Esophagus (tissue), 2 donors: ENCODE data around the gene RAB4A. TPM values are rescaled to one million over a fixed set of nuclear protein-coding genes. Genes with fewer than 3 reads are reported as not detected.

ENCODE experiments used
- H3K27ac ChIP-seq, 2 donors: one replicate each; pipeline ENCODE4 v1.5.1; 2013; ENCODE audit warnings: low read depth in 2 of 2, mild to moderate bottlenecking in 2 of 2, inconsistent platforms in 1 of 2, low read length in 1 of 2, moderate library complexity in 1 of 2
- H3K27me3 ChIP-seq, 2 donors: one replicate each; pipeline ENCODE4 v1.6.1; 2013; ENCODE audit warnings: low read length in 2 of 2, control low read depth in 1 of 2, mild to moderate bottlenecking in 1 of 2; ENCODE audit not compliant: insufficient read depth in 2 of 2, control insufficient read depth in 1 of 2
- H3K36me3 ChIP-seq, 2 donors: one replicate each; pipeline ENCODE4 v1.6.1; 2013; ENCODE audit warnings: low read length in 1 of 2; ENCODE audit not compliant: control insufficient read depth in 2 of 2, insufficient read depth in 2 of 2
- H3K4me1 ChIP-seq, 2 donors: one replicate each; pipeline ENCODE4 v1.6.1; 2013; ENCODE audit warnings: low read length in 1 of 2; ENCODE audit not compliant: control insufficient read depth in 2 of 2, insufficient read depth in 2 of 2
- H3K4me3 ChIP-seq, 2 donors: one replicate each; pipeline ENCODE4 v1.5.1; 2013; ENCODE audit warnings: low read length in 2 of 2, mild to moderate bottlenecking in 2 of 2, low read depth in 1 of 2, moderate library complexity in 1 of 2
- H3K9me3 ChIP-seq, 2 donors: one replicate each; pipeline ENCODE4 v1.6.1; 2013; ENCODE audit warnings: mild to moderate bottlenecking in 2 of 2, low read depth in 1 of 2, low read length in 1 of 2, moderate library complexity in 1 of 2; ENCODE audit not compliant: control insufficient read depth in 2 of 2, insufficient read depth in 1 of 2
- WGBS, 2 donors: extraction: QIAGEN DNeasy Blood & Tissue Kit; methylation state at CpG; one replicate each; pipeline ENCODE4 v1.1.7; 2013; 5-methylcytosine and 5-hydroxymethylcytosine counted together
- polyA plus RNA-seq, 2 donors: library from polyadenylated mRNA; stranded (reverse); fragments of 200-250 nt; gene quantifications; one replicate each; pipeline ENCODE4 v1.2.3, GENCODE V29; 2013
- donor health status: healthy with polysubstance abuse.
- donor health status: Bipolar disorder and iron deficiency.

Gene RAB4A
- polyA plus RNA-seq, 2 donors: 15.0 to 36.6 TPM

DNA sequence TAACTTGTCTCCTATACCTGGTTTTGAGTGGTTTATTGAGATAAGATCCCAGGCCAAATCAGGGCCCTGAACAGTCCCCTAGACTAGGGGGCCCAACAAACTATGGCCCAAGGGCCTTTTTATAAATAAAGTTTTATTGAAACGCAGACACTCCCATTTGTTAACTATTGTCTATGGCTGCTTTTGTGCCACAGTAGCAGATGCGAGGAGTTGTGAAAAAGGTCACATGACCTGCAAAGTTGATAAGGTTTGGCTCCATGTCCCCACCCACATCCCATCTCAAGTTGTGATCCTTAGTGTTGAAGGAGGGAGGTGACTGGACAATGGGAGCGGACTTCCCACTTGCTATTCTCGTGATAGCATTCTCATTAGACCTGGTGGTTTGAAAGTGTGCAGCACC lies 29.5 kb upstream of the RAB4A start:
- Histone ChIP-seq H3K9me3 (no peaks in the 10 kb centered on the region), H3K27ac (no peak overlapping the region), H3K4me1 (peaks cover 0 to 4% of the 10 kb centered on the region in 2 donors), H3K36me3 (no peaks in the 10 kb centered on the region), H3K4me3 (no peak overlapping the region), H3K27me3 (no peaks in the 10 kb centered on the region)
- 90 to 96% methylated on average over 4 of the region's 4 CpGs for WGBS, 2 donors

DNA sequence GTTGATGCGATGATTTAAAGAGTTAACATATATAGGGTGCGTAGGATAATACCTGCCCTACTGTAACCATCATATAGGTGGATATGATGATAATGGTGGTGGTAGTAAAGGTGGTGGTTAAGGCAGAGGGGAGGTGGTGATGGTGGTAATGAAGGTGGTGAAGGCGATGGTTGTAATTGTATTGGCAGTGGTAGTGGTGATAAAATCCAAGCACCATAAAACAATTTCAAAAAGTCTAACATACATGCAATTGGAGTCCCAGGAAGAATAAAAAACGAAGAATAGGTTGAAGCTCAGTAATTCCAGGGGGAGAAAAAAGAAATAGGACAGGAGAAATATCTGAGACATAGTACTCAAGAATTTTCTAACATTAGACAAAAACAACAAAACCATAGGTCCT lies 27.3 kb upstream of the RAB4A start:
- Histone ChIP-seq H3K4me3 (no peak overlapping the region), H3K27me3 (no peaks in the 10 kb centered on the region), H3K36me3 (no peaks in the 10 kb centered on the region), H3K4me1 (peaks cover 0 to 4% of the 10 kb centered on the region in 2 donors), H3K27ac (no peak overlapping the region), H3K9me3 (no peaks in the 10 kb centered on the region)
- WGBS, 2 donors: 91 to 92% methylated on average over 4 of the region's 4 CpGs

DNA sequence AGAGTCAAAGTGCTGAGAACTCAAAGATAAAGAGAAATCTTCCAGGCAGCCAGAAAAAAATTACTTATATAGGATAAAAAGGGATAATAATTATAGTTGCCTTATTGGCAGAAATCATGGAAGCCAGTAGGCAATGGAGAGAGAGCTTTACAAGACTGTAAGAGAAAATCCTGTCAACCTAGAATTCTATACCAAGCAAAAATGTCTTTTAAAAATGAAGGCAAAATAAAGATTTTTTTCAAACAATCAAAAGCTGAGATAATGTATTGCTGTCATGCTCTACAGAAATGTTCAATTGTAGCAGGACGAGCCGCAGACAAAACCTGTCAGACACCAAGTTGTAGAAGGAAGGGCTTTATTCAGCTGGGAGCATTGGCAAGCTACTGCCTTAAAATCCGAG lies 26.8 kb upstream of the RAB4A start:
- Histone ChIP-seq H3K9me3 (no peaks in the 10 kb centered on the region), H3K27ac (no peak overlapping the region), H3K36me3 (no peaks in the 10 kb centered on the region), H3K4me1 (peaks cover 0 to 2% of the 10 kb centered on the region in 2 donors), H3K4me3 (no peak overlapping the region), H3K27me3 (no peaks in the 10 kb centered on the region)
- 88 to 97% methylated on average over 3 of the region's 3 CpGs for WGBS, 2 donors

DNA sequence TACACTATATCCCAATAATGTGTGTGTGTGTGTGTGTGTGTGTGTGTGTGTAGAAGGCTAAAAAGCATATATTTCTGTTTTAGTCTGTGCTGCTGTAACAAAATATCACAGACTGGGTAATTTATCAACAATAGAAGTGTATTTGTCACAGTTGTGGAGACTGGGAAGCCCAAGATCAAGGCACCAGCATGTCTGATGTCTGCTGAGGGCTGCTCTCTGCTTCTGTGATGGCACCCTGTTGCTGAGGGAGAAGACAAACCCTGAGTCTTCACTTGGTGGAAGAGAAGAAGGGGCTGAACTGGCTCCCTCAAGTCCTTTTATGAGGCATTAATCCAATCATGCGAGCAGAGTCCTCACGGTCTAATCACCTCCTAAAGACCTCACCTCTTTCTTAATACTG lies 23.0 kb upstream of the RAB4A start:
- H3K4me3 ChIP-seq: no peak overlapping the region
- no peaks in the 10 kb centered on the region for H3K9me3 ChIP-seq
- 94 to 97% methylated on average over 2 of the region's 2 CpGs for WGBS, 2 donors
- no peak overlapping the region for H3K27ac ChIP-seq
- H3K36me3 ChIP-seq: no peaks in the 10 kb centered on the region
- no peaks in the 10 kb centered on the region for H3K27me3 ChIP-seq
- peaks cover 0 to under 1% of the 10 kb centered on the region in 2 donors for H3K4me1 ChIP-seq

DNA sequence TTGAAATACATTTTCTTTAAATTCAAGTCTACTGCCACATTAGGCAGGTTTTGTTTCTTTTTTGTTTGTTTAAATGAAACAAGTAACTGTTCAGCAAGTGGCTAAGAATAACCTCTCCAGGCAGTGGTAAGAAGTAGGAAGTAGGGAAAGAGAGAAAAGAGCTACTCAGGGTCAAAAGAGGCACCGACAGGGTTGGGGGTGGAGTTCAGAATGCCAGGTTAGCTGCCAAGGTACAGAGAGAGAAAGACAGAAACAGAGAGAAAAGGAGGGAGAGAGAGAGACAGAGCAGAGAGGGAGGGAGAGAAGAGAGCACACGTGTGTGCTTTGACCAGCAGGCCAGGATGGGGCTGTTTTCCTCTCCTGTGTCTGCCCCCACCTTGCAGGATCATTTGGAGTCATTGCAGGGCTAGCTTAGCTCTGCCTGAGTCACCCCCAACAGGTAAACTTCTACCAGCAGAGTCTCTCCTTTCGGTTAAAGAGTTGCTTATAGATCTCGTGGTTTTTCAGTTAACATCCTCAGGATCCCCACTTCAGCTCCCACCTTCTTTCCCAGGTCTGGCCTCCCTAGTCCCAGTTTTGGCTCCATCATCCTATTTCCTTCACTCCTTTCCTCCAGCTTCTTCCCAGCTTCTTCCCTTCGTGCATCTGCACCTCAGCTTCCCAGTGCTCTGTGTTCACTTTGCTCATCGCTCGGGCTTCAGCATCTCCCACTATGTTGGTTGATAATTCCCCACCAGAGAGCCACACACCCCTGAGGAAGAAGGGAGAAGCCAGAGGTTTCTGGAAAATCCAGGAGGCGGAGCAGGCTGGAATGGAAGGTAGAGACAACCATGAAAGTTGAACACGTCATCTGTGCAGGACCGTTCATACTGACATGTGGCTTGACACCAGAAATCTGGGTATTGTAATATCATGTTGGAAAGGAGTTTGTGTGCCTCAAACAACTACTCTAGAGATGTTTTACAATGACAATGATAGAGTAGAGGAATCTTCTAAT lies 21.8 kb upstream of the RAB4A start:
- H3K27ac ChIP-seq: no peak overlapping the region
- H3K9me3 ChIP-seq: no peaks in the 10 kb centered on the region
- peaks cover 0 to 5% of the 10 kb centered on the region in 2 donors for H3K4me1 ChIP-seq
- WGBS, 2 donors: 63 to 66% methylated on average over 10 of the region's 10 CpGs
- no peaks in the 10 kb centered on the region for H3K36me3 ChIP-seq
- no peaks in the 10 kb centered on the region for H3K27me3 ChIP-seq
- H3K4me3 ChIP-seq: no peak overlapping the region

DNA sequence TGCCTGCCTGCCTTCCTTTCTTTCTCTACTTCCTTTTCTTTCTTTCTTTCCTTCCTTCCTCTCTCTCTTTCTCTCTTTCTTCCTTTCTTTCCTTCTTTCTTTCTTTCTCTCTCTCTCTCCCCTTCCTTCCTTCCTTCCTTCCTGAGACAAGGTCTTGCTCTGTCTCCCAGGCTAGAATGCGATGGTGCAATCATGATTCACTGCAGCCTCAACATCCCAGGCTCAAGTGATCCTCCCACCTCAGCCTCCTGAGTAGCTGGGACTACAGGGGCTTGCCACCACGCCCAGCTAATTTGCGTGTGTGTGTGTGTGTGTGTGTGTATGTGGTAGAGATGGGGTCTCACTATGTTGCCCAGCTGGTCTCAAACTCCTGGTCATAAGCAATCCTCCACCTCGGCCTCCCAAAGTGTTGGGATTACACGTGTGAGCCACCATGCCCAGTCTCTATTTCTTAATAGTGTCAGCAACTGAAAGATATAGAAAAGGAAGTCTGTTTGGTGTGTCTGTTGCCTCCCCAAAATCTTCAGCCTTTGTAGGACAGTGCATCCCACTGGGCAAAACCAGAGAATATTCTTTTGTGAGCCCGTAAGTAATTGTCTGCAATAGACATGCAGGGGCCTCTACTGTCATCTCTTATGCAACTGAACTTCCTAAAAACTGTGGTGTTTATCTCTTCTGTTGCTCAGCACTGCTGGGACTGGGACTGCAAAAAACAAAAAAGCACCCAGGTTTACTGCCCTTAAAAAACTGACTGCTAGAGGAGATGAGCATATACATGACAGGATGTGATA lies 20.9 kb upstream of the RAB4A start:
- H3K27me3 ChIP-seq: no peaks in the 10 kb centered on the region
- no peaks in the 10 kb centered on the region for H3K36me3 ChIP-seq
- peaks cover 0 to 5% of the 10 kb centered on the region in 2 donors for H3K4me1 ChIP-seq
- 84 to 85% methylated on average over 6 of the region's 6 CpGs for WGBS, 2 donors
- H3K4me3 ChIP-seq: no peak overlapping the region
- H3K27ac ChIP-seq: no peak overlapping the region
- H3K9me3 ChIP-seq: no peaks in the 10 kb centered on the region

DNA sequence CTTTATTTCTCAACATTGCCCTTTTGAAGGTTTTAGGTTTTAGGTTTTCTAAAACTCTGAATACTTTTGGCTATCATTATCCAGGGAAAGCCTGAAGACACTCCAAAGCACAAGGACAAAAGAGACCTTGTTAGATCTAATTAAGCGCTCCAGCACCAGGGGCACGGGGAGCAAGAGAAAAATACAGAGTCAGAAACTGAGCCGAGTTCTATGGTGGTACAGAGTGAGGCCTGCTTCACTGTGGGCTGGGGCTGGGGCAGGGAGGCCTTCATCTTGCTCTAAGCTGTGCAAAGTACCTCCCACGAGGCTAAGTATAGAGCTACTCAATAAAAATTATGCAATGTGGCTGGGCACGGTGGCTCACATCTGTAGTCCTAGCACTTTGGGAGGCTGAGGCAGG lies 19.7 kb upstream of the RAB4A start:
- H3K9me3 ChIP-seq: no peaks in the 10 kb centered on the region
- WGBS, 2 donors: 81 to 86% methylated on average over 5 of the region's 5 CpGs
- no peaks in the 10 kb centered on the region for H3K27me3 ChIP-seq
- no peak overlapping the region for H3K27ac ChIP-seq
- H3K4me3 ChIP-seq: no peak overlapping the region
- peaks cover 0 to 5% of the 10 kb centered on the region in 2 donors for H3K4me1 ChIP-seq
- H3K36me3 ChIP-seq: no peaks in the 10 kb centered on the region

DNA sequence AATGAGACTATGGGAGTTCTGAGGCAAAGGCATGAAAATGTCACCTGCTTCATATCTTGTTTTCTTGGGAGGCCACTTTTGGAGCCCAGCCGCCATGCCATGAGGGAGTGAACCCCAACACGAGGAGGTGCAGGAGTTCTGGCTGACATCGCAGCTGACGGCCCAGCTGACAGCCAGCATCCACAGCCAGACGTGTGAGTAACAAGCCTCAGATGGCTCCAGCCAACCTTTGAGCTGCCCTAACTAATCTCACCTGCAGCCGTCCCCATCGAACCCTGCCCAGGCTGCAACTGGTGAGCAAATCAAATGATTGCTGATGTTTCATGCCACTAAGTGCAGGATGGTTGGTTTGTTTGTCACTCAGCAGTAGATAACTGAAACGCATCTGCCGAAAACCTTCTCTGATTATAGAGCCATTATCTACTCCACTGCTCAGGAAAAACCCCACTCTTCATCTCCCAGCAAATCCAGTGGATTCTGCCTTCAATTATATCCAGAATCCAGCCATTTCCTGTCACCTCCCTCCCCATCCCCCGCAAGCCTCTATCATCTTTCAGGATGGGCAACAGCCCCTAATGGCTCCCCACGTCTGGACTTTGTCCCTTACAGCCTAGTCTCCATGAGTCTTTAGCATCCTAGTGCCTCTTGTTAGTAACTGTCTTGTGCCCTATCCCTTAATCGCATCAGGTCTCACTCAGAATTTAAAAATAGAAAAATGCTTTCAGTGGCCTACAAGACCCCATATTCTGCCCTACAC lies 18.5 kb upstream of the RAB4A start:
- Histone ChIP-seq H3K9me3 (no peaks in the 10 kb centered on the region), H3K4me1 (peaks cover 0 to 5% of the 10 kb centered on the region in 2 donors), H3K27me3 (no peaks in the 10 kb centered on the region), H3K27ac (no peak overlapping the region), H3K36me3 (no peaks in the 10 kb centered on the region), H3K4me3 (no peak overlapping the region)
- WGBS, 2 donors: 79 to 84% methylated on average over 12 of the region's 12 CpGs
